GM19035 (cell line): ENCODE measurements around the gene PLCD3.
A peak's percentile ranks its signal among the peaks of the same experiment; 100 is the strongest.

Experiments used
- ATAC-seq: cut with Tn5 transposase; IDR thresholded peaks from one replicate; pipeline ENCODE4 v1.9.1; 2021; ENCODE audit not compliant: unreplicated experiment

The PLCD3 gene

GRCh38 chr17:45086391-45086790 lies 45.9 kb downstream of the PLCD3 start:
- ATAC-seq, result no peak

GRCh38 chr17:45081047-45081703 lies 51.1 kb downstream of the PLCD3 start:
- ATAC-seq, result no peak

- no peak for ATAC-seq
Measured at GRCh38 chr17:45077643-45078042, 54.7 kb downstream of the PLCD3 start.

- ATAC-seq, result no peak
Measured at GRCh38 chr17:45073414-45074070, 58.8 kb downstream of the PLCD3 start.

GRCh38 chr17:45070809-45071208 lies 61.5 kb downstream of the PLCD3 start:
- no peak for ATAC-seq

- no peak for ATAC-seq
Measured at GRCh38 chr17:45070001-45070400, 62.3 kb downstream of the PLCD3 start.

GRCh38 chr17:45067637-45068036 lies 64.7 kb downstream of the PLCD3 start:
- ATAC-seq, result no peak

GRCh38 chr17:45063198-45063597 lies 69.1 kb downstream of the PLCD3 start:
- ATAC-seq, result no peak

- no peak for ATAC-seq
Measured at GRCh38 chr17:45061606-45062205, 70.6 kb downstream of the PLCD3 start.

GRCh38 chr17:45060797-45061605 lies 71.3 kb downstream of the PLCD3 start, which contains the start of gene NMT1:
Gene NMT1, plus strand, starts transcription at chr17:45061317. Its CDS starts 13 bp downstream, at chr17:45061330.
- peak; percentile 89 for ATAC-seq

- no peak for ATAC-seq
Measured at GRCh38 chr17:45060382-45060796, 71.9 kb downstream of the PLCD3 start.
